Endodermal cell (in vitro differentiated cells): ENCODE measurements around the gene LDAH. TPM values are rescaled to one million over a fixed set of nuclear protein-coding genes. Genes with fewer than 3 reads are reported as not detected.

Source experiments
- DNase-seq: peaks from one replicate; pipeline ENCODE4 v3.0.0-alpha.2; 2017
- H3K27ac ChIP-seq: 2 replicates; pipeline ENCODE4 v1.5.1; 2013; ENCODE audit warnings: mild to moderate bottlenecking, low read depth, low read length, moderate library complexity
- H3K27me3 ChIP-seq: 2 replicates; pipeline ENCODE4 v1.6.1; 2013; ENCODE audit warnings: mild to moderate bottlenecking, low read length, moderate library complexity; ENCODE audit not compliant: insufficient read depth, control insufficient read depth, poor library complexity, severe bottlenecking
- H3K36me3 ChIP-seq: 2 replicates; pipeline ENCODE4 v1.7.0; 2013; ENCODE audit warnings: mild to moderate bottlenecking, low read length, moderate library complexity; ENCODE audit not compliant: control insufficient read depth, insufficient read depth
- H3K4me1 ChIP-seq: one replicate; pipeline ENCODE4 v1.7.0; 2013; ENCODE audit warnings: low read length; ENCODE audit not compliant: control insufficient read depth, insufficient read depth
- H3K4me3 ChIP-seq: 2 replicates; pipeline ENCODE4 v1.5.1; 2013; ENCODE audit warnings: mild to moderate bottlenecking, low read length, moderate library complexity
- H3K9ac ChIP-seq: 2 replicates; pipeline ENCODE4 v1.6.1; 2013; ENCODE audit warnings: mild to moderate bottlenecking, low read length, moderate library complexity; ENCODE audit not compliant: poor library complexity, severe bottlenecking; ENCODE audit errors: extremely low read depth
- H3K9me3 ChIP-seq: 2 replicates; pipeline ENCODE4 v1.6.1; 2013; ENCODE audit warnings: mild to moderate bottlenecking, low read length, moderate library complexity; ENCODE audit not compliant: control insufficient read depth
- H3K27ac Mint-ChIP-seq: 2 replicates; pipeline ENCODE4 v1.8.0; 2020; ENCODE audit warnings: mixed read lengths
- H3K27me3 Mint-ChIP-seq: 2 replicates; pipeline ENCODE4 v1.8.0; 2021; ENCODE audit warnings: mild to moderate bottlenecking, mixed read lengths; ENCODE audit not compliant: insufficient read depth
- H3K36me3 Mint-ChIP-seq: 2 replicates; pipeline ENCODE4 v1.8.0; 2020; ENCODE audit warnings: low read depth, mixed read lengths
- H3K4me1 Mint-ChIP-seq: 2 replicates; pipeline ENCODE4 v1.8.0; 2020; ENCODE audit warnings: mixed read lengths
- H3K4me3 Mint-ChIP-seq: 2 replicates; pipeline ENCODE4 v1.8.0; 2020; ENCODE audit warnings: mild to moderate bottlenecking, moderate library complexity, mixed read lengths
- H3K9me3 Mint-ChIP-seq: 2 replicates; pipeline ENCODE4 v1.8.0; 2020; ENCODE audit warnings: mild to moderate bottlenecking, mixed read lengths
- WGBS, 2 experiments: methylation state at CpG; one replicate each; pipeline versions ENCODE4 v1.1.5 to v1.1.7; 2013; ENCODE audit warnings: missing lambda C conversion rate in 2 of 2, mixed read lengths in 1 of 2; ENCODE audit not compliant: insufficient coverage in 1 of 2, insufficient read length in 1 of 2; 5-methylcytosine and 5-hydroxymethylcytosine counted together
- total RNA-seq, 2 donors: library from RNA; stranded (reverse); fragmentation: NEBNext Ultra II Directional in 1 of 2; extraction: Animal tissue kit (Norgen Biotek cat#: 25700) in 1 of 2; gene quantifications; 2 replicates in 1 of 2; 3 replicates in 1 of 2; pipeline ENCODE4 v1.2.1, GENCODE V29; 2021
- TF ChIP-seq, protein P1 (sequence below): fragments of 200-600 bp; sonication (generic); conservative IDR thresholded peaks from 2 replicates; pipeline ENCODE4 v1.5.0; 2021; ENCODE audit warnings: antibody characterized with exemption, mild to moderate bottlenecking

The LDAH gene
- total RNA-seq, 2 donors from 2014 or later, result 28.7 to 42.2 TPM

DNA sequence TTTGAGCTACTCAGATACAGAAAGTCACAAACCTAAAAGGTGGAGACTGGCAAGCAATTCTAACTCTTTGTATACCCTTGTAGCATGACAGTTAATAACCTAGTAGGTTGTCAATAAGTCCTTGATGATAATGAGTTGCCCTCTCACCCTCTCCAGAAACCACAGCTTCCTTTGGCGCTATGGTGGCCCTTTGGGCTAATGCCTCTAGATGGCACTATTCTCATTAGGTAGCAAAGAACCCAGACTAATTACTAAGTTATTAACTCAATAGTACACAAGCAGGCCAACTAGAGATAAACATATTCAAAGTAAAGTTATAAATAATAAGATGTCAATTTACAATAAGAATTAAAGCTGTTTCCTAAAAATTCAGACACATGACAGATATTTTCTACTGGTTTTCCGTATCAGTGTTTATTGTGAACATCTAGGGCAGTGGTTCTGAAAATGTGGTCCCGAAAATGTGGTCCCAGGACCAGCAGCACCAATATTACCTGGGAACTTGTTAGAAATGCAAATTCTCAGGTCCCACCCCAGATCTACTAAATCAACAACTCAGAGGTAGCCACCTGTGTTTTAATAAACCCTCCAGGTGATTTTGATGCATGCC is 41.1 kb downstream of the LDAH start:
- H3K27me3 ChIP-seq, result no peaks in the 10 kb centered on the region
- H3K9ac ChIP-seq, result no peak overlapping the region
- Mint-ChIP-seq H3K27me3 (no peaks in the 10 kb centered on the region), H3K27ac (no peak overlapping the region), H3K4me1 (no peaks in the 10 kb centered on the region), H3K36me3 (peaks cover 16% of the 10 kb centered on the region), H3K9me3 (no peaks in the 10 kb centered on the region), H3K4me3 (no peak overlapping the region)
- no peaks in the 10 kb centered on the region for H3K4me1 ChIP-seq
- WGBS, 2 experiments, result 80% methylated on average over 1 to 3 of the region's 3 CpGs
- H3K9me3 ChIP-seq, result no peaks in the 10 kb centered on the region
- H3K4me3 ChIP-seq, result no peak overlapping the region
- peak; percentile 77 for DNase-seq
- H3K27ac ChIP-seq, result no peak overlapping the region
- peaks cover 12% of the 10 kb centered on the region for H3K36me3 ChIP-seq
- TF ChIP-seq, protein P1, sequence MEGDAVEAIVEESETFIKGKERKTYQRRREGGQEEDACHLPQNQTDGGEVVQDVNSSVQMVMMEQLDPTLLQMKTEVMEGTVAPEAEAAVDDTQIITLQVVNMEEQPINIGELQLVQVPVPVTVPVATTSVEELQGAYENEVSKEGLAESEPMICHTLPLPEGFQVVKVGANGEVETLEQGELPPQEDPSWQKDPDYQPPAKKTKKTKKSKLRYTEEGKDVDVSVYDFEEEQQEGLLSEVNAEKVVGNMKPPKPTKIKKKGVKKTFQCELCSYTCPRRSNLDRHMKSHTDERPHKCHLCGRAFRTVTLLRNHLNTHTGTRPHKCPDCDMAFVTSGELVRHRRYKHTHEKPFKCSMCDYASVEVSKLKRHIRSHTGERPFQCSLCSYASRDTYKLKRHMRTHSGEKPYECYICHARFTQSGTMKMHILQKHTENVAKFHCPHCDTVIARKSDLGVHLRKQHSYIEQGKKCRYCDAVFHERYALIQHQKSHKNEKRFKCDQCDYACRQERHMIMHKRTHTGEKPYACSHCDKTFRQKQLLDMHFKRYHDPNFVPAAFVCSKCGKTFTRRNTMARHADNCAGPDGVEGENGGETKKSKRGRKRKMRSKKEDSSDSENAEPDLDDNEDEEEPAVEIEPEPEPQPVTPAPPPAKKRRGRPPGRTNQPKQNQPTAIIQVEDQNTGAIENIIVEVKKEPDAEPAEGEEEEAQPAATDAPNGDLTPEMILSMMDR, result peak; percentile 92

DNA sequence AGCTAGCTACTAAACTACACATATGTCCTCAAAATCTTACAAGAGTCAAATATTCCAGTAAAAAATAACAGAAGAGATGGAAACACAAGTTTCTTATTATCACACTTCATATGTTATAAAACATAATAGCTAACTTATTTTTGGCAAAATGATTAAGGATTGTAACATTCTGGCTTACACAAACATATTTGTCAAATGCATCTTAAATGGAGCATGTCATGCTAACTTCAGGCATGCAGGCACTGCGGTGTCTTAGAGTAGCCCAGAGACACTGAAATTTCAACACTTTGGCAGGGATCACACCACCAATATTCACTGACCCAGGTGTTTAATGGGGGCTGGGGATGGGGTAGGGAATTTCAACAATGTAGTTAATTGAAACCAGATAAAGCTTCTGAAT is 51.6 kb downstream of the LDAH start:
- Mint-ChIP-seq H3K27me3 (no peaks in the 10 kb centered on the region), H3K27ac (no peak overlapping the region), H3K9me3 (no peaks in the 10 kb centered on the region), H3K4me1 (peaks cover 4% of the 10 kb centered on the region), H3K36me3 (peaks cover 11% of the 10 kb centered on the region), H3K4me3 (no peak overlapping the region)
- no peak overlapping the region for H3K4me3 ChIP-seq
- no peak overlapping the region for H3K9ac ChIP-seq
- H3K27ac ChIP-seq, result no peak overlapping the region
- H3K27me3 ChIP-seq, result no peaks in the 10 kb centered on the region
- H3K36me3 ChIP-seq, result peaks cover 15% of the 10 kb centered on the region
- WGBS, 2 experiments, result 100% methylated on average over 1 of the region's 1 CpG; no CpG with 5 or more reads in 1 of the 2 experiments
- H3K9me3 ChIP-seq, result no peaks in the 10 kb centered on the region
- TF ChIP-seq, protein P1, result no peak
- H3K4me1 ChIP-seq, result peaks cover 11% of the 10 kb centered on the region
- no peak for DNase-seq

- H3K27me3 ChIP-seq, result no peaks in the 10 kb centered on the region
- Mint-ChIP-seq H3K4me3 (no peak overlapping the region), H3K36me3 (peaks cover 2% of the 10 kb centered on the region), H3K9me3 (no peaks in the 10 kb centered on the region), H3K27ac (no peak overlapping the region), H3K4me1 (peaks cover 4% of the 10 kb centered on the region), H3K27me3 (no peaks in the 10 kb centered on the region)
- no peak overlapping the region for H3K4me3 ChIP-seq
- H3K27ac ChIP-seq, result no peak overlapping the region
- TF ChIP-seq, protein P1, result no peak
- peaks cover 11% of the 10 kb centered on the region for H3K4me1 ChIP-seq
- no peaks in the 10 kb centered on the region for H3K9me3 ChIP-seq
- peaks cover 7% of the 10 kb centered on the region for H3K36me3 ChIP-seq
- H3K9ac ChIP-seq, result no peak overlapping the region
- 84 to 91% methylated on average over 4 to 15 of the region's 15 CpGs for WGBS, 2 experiments
- no peak for DNase-seq
Observed at GRCh38 chr2:20766798-20767644, 55.9 kb downstream of the LDAH start.
